Adrenal gland (tissue), 5 donors: Measurements from ENCODE around the gene LAMC3.

ENCODE experiments used
- CTCF ChIP-seq, 6 experiments: fragments of 450-650 bp in 4 of 6; fragments of 200-600 bp in 2 of 6; sonication (generic) in 1 of 6; IDR thresholded peaks; 1 replicate in 5 of 6; 2 replicates in 1 of 6; pipeline versions ENCODE4 v1.5.1 to v1.8.0; 2016 to 2021; ENCODE audit warnings: antibody characterized with exemption in 6 of 6, mild to moderate bottlenecking in 2 of 6, moderate library complexity in 1 of 6
- POLR2A ChIP-seq, 2 donors: fragments of 450-650 bp; IDR thresholded peaks; one replicate each; pipeline ENCODE4 v1.6.1; 2017; ENCODE audit warnings: antibody characterized with exemption in 2 of 2, mild to moderate bottlenecking in 2 of 2, moderate library complexity in 1 of 2
- donor health status: DM: no; HTN: no; CAD: no.

GRCh38 chr9:130988400-130988747 is 20.6 kb upstream of the LAMC3 start:
- TF ChIP-seq CTCF (IDR thresholded peaks at IDR 0.05) (no peak), POLR2A (IDR thresholded peaks at IDR 0.05) (no peak)
